ENCODE data around the gene HHAT.

DNA sequence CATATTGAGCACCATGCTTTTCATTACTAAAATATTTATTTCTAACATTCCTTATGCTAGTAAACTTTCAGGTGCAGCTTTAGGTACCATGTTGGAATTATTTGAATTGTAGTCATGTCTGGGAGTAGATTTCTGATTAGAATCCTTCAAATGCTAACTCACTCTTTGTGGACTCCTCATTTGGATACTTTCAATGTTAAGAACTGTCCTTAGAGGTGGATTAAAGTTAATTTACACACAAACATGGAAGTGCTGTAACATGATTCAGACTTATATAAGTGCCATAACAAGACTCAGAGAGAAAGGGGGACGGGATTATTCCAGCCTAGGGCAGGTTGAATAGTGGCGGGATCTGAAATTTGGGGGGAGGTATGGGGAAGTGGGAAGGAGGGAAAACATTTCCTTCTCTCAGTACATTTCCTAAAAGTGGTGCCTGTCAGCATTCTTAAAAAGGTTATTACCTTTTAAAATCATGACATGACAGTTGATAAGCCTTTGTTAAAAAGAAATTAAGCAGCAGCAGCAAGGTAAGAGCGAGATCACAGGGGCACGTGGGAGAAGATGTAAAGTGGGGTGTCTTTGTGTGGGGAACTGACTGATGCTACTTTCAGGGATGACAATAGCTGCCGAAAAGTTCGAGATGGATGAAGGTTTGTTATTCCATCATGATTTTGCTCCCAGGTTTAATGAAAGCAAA is 44.4 kb downstream of the HHAT start:
- no peak for TF ChIP-seq EWSR1 (IDR thresholded peaks at IDR 0.05; ENCODE audit: borderline replicate concordance, low read depth, partially characterized antibody)
- TF ChIP-seq, protein P1, sequence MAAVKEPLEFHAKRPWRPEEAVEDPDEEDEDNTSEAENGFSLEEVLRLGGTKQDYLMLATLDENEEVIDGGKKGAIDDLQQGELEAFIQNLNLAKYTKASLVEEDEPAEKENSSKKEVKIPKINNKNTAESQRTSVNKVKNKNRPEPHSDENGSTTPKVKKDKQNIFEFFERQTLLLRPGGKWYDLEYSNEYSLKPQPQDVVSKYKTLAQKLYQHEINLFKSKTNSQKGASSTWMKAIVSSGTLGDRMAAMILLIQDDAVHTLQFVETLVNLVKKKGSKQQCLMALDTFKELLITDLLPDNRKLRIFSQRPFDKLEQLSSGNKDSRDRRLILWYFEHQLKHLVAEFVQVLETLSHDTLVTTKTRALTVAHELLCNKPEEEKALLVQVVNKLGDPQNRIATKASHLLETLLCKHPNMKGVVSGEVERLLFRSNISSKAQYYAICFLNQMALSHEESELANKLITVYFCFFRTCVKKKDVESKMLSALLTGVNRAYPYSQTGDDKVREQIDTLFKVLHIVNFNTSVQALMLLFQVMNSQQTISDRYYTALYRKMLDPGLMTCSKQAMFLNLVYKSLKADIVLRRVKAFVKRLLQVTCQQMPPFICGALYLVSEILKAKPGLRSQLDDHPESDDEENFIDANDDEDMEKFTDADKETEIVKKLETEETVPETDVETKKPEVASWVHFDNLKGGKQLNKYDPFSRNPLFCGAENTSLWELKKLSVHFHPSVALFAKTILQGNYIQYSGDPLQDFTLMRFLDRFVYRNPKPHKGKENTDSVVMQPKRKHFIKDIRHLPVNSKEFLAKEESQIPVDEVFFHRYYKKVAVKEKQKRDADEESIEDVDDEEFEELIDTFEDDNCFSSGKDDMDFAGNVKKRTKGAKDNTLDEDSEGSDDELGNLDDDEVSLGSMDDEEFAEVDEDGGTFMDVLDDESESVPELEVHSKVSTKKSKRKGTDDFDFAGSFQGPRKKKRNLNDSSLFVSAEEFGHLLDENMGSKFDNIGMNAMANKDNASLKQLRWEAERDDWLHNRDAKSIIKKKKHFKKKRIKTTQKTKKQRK (IDR thresholded peaks at IDR 0.05; ENCODE audit: borderline replicate concordance, low read depth, low read length), result no peak
- TF ChIP-seq FOSL1 (tag; conservative IDR thresholded peaks at IDR 0.05), result no peak
- no peak for TF ChIP-seq SIRT6 (IDR thresholded peaks at IDR 0.05; ENCODE audit: low read depth, low read length)
- no peak for TF ChIP-seq ZNF766 (CRISPR knock-in tag; conservative IDR thresholded peaks at IDR 0.05)
- TF ChIP-seq ZNF696 (CRISPR knock-in tag; conservative IDR thresholded peaks at IDR 0.05), result no peak
- no peak for TF ChIP-seq JUND (IDR thresholded peaks at IDR 0.05; ENCODE audit: borderline replicate concordance, low read depth, low read length)
- no peak for TF ChIP-seq JUND (tag; IDR thresholded peaks at IDR 0.05; ENCODE audit: borderline replicate concordance, low read depth, low read length)
